MCF 10A (cell line): Measurements from ENCODE around the gene LRRC37A. TPM values are rescaled to one million over a fixed set of nuclear protein-coding genes. Genes with fewer than 3 reads are reported as not detected.
"Not testable (repeated sequence)": the region's sequence is repeated elsewhere in the genome, so short reads cannot be mapped to it uniquely, and the experiment has no call there.

Experiments
- BruUV-seq: library from RNA; stranded (reverse); fragments of 400-500 nt; replicated peaks from 2 replicates; lab custom pipeline; 2021; lab: Mats Ljungman, UMichigan
- CTCF ChIA-PET: fragments of 300-600 bp; sonication (Branson Sonifier 250); formaldehyde crosslinking; extraction: SDS; loops from one replicate; lab custom pipeline; 2021; ENCODE audit warnings: antibody characterized with exemption, inconsistent platforms; lab: Yijun Ruan, JAX
- POLR2A ChIA-PET: fragments of 300-600, 350-650 bp; sonication (Branson Sonifier 250); formaldehyde crosslinking; extraction: SDS; loops from one replicate; lab custom pipeline; 2020; ENCODE audit warnings: antibody characterized with exemption, inconsistent platforms; lab: Yijun Ruan, JAX
- DNase-seq: peaks from one replicate; pipeline ENCODE4 v3.0.0-alpha.2; 2018; ENCODE audit not compliant: unreplicated experiment
- H3K27ac Mint-ChIP-seq: one replicate; pipeline ENCODE4 v1.8.0; 2022; ENCODE audit warnings: mild to moderate bottlenecking, low read depth, mixed read lengths; ENCODE audit not compliant: unreplicated experiment
- H3K27me3 Mint-ChIP-seq: one replicate; pipeline ENCODE4 v1.8.0; 2022; ENCODE audit warnings: mixed read lengths; ENCODE audit not compliant: insufficient read depth, unreplicated experiment
- H3K36me3 Mint-ChIP-seq: one replicate; pipeline ENCODE4 v1.8.0; 2022; ENCODE audit warnings: mild to moderate bottlenecking, moderate library complexity, mixed read lengths; ENCODE audit not compliant: insufficient read depth, unreplicated experiment
- H3K4me1 Mint-ChIP-seq: one replicate; pipeline ENCODE4 v1.8.0; 2022; ENCODE audit warnings: mixed read lengths; ENCODE audit not compliant: insufficient read depth, unreplicated experiment
- H3K4me3 Mint-ChIP-seq: one replicate; pipeline ENCODE4 v1.8.0; 2022; ENCODE audit warnings: mild to moderate bottlenecking, moderate library complexity, mixed read lengths; ENCODE audit not compliant: unreplicated experiment
- H3K9me3 Mint-ChIP-seq: one replicate; pipeline ENCODE4 v1.8.0; 2022; ENCODE audit warnings: mixed read lengths; ENCODE audit not compliant: unreplicated experiment
- intact Hi-C: fragments of 100-400 bp; cut with micrococcal nuclease; formaldehyde crosslinking; loops from 2 replicates; pipeline ENCODE4 v1.14.1; 2022
- total RNA-seq: library from RNA; stranded (reverse); gene quantifications from 2 replicates; pipeline ENCODE4 v1.2.3, GENCODE V29; 2022
- TF ChIP-seq, protein P1 (sequence below): fragments of 200-600 bp; IDR thresholded peaks from one replicate; pipeline ENCODE4 v1.8.0; 2022; ENCODE audit warnings: antibody characterized with exemption, mild to moderate bottlenecking; ENCODE audit not compliant: unreplicated experiment

The LRRC37A gene
- total RNA-seq, 1 experiment from 2014 or later: 1.7 TPM

DNA sequence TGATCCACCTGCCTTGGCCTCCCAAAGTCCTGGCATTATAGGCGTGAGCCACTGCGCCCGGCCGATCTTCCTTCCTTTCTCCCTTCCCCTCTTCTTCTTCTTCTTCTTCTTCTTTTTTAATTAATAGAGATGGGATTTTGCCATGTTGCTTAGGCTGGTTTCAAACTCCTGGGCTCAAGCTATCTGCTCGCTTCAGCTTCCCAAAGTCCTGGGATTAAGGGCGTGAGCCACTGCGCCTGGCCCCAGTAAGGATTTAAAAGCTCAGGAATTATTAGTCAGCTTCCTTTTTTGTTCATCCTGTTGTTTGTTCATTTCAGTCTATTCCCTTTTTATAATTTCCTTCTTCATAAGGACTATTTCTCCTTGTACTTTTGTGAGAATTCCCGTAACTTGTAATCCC is 32.7 kb upstream of the LRRC37A start:
- TF ChIP-seq, protein P1, sequence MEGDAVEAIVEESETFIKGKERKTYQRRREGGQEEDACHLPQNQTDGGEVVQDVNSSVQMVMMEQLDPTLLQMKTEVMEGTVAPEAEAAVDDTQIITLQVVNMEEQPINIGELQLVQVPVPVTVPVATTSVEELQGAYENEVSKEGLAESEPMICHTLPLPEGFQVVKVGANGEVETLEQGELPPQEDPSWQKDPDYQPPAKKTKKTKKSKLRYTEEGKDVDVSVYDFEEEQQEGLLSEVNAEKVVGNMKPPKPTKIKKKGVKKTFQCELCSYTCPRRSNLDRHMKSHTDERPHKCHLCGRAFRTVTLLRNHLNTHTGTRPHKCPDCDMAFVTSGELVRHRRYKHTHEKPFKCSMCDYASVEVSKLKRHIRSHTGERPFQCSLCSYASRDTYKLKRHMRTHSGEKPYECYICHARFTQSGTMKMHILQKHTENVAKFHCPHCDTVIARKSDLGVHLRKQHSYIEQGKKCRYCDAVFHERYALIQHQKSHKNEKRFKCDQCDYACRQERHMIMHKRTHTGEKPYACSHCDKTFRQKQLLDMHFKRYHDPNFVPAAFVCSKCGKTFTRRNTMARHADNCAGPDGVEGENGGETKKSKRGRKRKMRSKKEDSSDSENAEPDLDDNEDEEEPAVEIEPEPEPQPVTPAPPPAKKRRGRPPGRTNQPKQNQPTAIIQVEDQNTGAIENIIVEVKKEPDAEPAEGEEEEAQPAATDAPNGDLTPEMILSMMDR: no peak
- Mint-ChIP-seq H3K4me1 (peaks cover 27% of the 10 kb centered on the region), H3K4me3 (no peak overlapping the region), H3K36me3 (no peaks in the 10 kb centered on the region), H3K27ac (no peak overlapping the region), H3K9me3 (no peaks in the 10 kb centered on the region), H3K27me3 (no peaks in the 10 kb centered on the region)
- intact Hi-C loops: no loop called here
- no peak for DNase-seq
- BruUV-seq: no TSS peak
- CTCF ChIA-PET: interaction anchor here (0.6 to 1.2 kb wide), 3 partner anchors 50 to 680 kb away, joined by 4 to 9 read pairs (median 4); no protein-coding TSS in a partner anchor
- POLR2A ChIA-PET: interaction anchor here (1.5 kb wide), 1 partner anchor 676 kb away, joined by 5 read pairs; no protein-coding TSS in a partner anchor

DNA sequence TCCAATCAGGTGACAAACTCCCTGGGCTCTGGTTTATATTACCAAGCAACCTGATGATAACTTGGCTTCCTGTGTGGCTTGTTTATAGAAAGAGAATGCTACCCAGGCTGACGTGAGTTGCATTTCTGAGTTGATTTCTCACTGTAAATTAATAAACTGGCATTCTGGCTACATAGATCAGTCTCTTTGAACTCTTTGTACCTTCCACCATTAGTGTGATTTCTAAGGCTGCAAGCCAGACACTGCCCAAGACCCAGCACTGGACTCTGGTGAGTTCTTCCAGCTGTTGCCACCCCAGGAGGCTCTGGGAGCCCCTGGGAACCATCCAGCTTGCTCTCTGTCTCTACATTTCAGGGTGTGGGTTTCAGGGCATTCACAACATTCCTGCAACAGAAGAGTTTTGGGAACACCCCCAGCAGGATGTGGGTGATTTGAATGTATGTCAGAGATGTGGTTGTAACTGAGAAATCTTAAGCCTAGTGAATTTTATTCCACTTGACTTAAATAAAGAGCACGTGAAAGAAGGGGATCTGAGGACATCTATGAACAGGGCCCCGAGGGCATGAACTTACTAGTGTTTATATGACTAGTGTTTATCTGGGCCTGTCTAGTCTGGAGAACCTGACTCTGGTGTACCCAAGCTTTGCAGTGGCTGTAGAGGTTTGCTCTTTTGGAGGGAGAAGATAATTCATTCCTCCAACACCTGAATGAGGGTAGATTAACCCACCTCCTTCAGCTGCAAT is 30.3 kb upstream of the LRRC37A start:
- no TSS peak for BruUV-seq
- H3K4me3 Mint-ChIP-seq: no peak overlapping the region
- intact Hi-C loops: no loop called here
- peak overlapping the region; percentile 55 for H3K27ac Mint-ChIP-seq
- H3K9me3 Mint-ChIP-seq: no peaks in the 10 kb centered on the region
- H3K36me3 Mint-ChIP-seq: no peaks in the 10 kb centered on the region
- TF ChIP-seq, protein P1: no peak
- ChIA-PET POLR2A (interaction anchor here (0.7 to 1.5 kb wide), 3 partner anchors 52 to 687 kb away, joined by 3 to 4 read pairs (median 4); no protein-coding TSS in a partner anchor), CTCF (interaction anchor here (1.0 to 2.0 kb wide), 2 partner anchors 22 to 51 kb away, joined by 3 to 5 read pairs; no protein-coding TSS in a partner anchor)
- H3K4me1 Mint-ChIP-seq: peaks cover 31% of the 10 kb centered on the region
- no peaks in the 10 kb centered on the region for H3K27me3 Mint-ChIP-seq
- DNase-seq: peak; percentile 43

DNA sequence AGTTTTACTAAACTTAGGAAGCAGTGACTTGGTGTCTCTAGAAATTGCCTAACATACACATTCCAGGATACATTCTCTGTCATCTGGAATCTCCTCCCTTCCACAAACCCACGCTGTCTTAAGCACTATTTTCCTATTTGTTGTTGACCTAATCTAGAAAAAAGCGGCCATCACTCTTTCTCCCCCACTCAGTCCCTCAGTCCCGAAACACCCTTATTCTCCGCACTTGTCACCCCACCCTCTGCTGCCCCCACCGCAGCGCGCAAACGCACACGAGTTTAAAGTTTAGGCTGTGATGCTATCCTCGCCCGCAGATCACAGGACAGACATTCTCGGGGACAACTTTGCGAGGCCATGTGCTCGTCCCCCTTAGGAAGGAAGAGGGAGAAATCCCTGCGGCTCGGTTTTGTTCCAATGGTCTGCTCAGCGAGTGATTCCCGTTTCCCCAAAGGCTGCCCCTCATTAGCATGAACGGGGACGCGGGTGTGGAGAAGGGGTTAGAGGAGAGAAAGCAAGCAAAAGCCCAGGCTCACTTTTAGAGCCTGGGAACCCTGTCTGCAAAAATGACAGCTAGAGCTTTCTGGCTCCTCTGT is 28.8 kb upstream of the LRRC37A start:
- H3K36me3 Mint-ChIP-seq, DNase-seq, H3K27me3 Mint-ChIP-seq, H3K9me3 Mint-ChIP-seq, intact Hi-C loops: not testable (repeated sequence)
- Mint-ChIP-seq H3K4me3 (peak overlapping the region; percentile 90), H3K27ac (peak overlapping the region; percentile 84), H3K4me1 (peaks cover 24% of the 10 kb centered on the region)
- BruUV-seq: TSS peak; percentile 81
- ChIA-PET CTCF (interaction anchor here (2.0 kb wide), 1 partner anchor 21 kb away, joined by 5 read pairs; no protein-coding TSS in a partner anchor), POLR2A (interaction anchor here (0.6 to 3.4 kb wide), 10 partner anchors 13 to 688 kb away, joined by 3 to 28 read pairs (median 5); partner anchors contain the start of gene KANSL1)

DNA sequence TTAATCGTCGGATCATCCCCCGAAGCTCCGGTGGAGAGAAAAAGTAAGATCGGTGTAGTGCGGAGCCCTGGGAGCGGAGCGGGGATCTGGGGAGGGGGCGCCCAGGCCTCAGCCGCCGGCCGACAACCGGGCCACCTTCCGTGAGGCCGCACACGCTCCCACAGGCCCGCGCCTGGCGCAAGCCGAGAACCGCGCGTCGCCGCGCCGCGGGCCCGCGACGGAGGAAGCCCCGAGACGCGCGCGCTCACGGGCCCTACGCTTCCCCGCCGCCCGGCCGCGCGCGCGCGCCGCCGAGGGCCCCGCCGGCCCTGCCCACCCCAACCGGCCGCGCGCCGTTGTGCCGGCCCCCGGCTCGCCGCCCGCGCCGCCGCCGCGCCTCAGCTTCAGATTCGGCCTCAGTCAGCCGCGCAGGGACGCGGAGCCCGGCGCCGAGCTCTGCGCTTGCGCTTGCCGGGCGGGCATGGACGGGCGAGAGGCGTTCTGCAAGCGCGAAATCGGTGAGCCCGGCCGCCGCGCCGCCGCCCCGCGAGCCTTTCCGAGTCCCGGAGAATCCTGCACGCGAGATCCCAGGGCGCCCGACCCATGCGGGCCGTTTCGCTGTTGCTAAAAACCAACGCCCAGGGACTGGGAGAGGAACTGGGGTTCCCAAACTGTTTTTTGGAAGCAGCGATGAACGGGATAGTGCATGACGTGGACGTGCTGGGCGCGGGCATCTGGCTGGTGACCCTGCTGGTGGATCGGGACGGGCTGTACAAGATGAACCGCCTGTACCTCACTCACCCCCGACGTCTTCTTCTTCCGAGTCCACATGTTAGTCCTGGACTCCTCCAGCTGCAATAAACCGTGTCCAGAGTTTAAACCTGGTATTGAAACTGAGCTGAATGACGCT is 28.0 kb upstream of the LRRC37A start:
- TSS peak; percentile 39 for BruUV-seq
- H3K4me1 Mint-ChIP-seq: peaks cover 24% of the 10 kb centered on the region
- peak overlapping the region; percentile 84 for H3K27ac Mint-ChIP-seq
- CTCF ChIA-PET: interaction anchor here (0.6 to 2.0 kb wide), 7 partner anchors 20 to 500 kb away, joined by 3 to 5 read pairs (median 3); no protein-coding TSS in a partner anchor
- POLR2A ChIA-PET: interaction anchor here (0.6 to 3.4 kb wide), 12 partner anchors 12 to 688 kb away, joined by 3 to 28 read pairs (median 5); partner anchors contain the start of gene KANSL1
- H3K27me3 Mint-ChIP-seq: peaks cover 10% of the 10 kb centered on the region
- intact Hi-C loops: loop anchor here (1.0 kb wide), 1 partner anchor 19 kb away; no protein-coding TSS in a partner anchor
- H3K4me3 Mint-ChIP-seq: peak overlapping the region; percentile 90
- DNase-seq: peak; percentile 88
- no peaks in the 10 kb centered on the region for H3K9me3 Mint-ChIP-seq
- H3K36me3 Mint-ChIP-seq: no peaks in the 10 kb centered on the region
- TF ChIP-seq, protein P1: no peak
